NCI-H1436 treated with DMSO at 0.1 percent for 48 hours (cell line): Measurements from ENCODE around the gene NFE2.
"Not testable (repeated sequence)": the region's sequence is repeated elsewhere in the genome, so short reads cannot be mapped to it uniquely, and the experiment has no call there.

Source experiments
- DNase-seq: peaks from one replicate; lab custom pipeline; 2025; lab: John Stamatoyannopoulos, UW

NFE2 gene

GRCh38 chr12:54300732-54301427 lies at the start of gene NFE2:
Gene NFE2, minus strand, starts transcription at chr12:54301015. Its CDS starts 5,767 bp downstream, at chr12:54295248.
- peak; percentile 18 for DNase-seq

DNA sequence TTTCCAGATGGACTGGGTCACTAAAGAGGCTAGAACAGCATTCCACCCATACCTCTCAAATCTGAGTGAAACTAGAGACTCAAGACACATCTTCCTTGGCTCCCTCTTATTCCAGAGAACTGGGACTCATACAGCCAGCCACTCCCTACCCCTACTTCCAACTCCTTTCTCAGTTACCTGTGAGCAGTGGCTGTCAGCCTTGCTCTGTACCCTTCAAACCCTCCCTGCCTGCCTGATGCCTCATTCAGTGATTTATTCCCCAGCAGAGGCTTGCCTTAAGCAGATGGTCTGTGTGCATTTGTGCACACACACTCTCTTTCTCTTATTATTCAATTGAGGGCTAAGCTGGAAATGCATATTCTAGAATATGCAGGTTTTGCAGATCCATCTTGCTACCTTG lies 48.9 kb upstream of the NFE2 start:
- DNase-seq, result no peak

- DNase-seq, result no peak
These were observed 48.2 kb upstream of the NFE2 start for GRCh38 chr12:54349036-54349435.

- no peak for DNase-seq
These were observed 40.8 kb upstream of the NFE2 start for GRCh38 chr12:54341378-54342300.

GRCh38 chr12:54340846-54341245 lies 40.0 kb upstream of the NFE2 start:
- DNase-seq, result no peak

DNA sequence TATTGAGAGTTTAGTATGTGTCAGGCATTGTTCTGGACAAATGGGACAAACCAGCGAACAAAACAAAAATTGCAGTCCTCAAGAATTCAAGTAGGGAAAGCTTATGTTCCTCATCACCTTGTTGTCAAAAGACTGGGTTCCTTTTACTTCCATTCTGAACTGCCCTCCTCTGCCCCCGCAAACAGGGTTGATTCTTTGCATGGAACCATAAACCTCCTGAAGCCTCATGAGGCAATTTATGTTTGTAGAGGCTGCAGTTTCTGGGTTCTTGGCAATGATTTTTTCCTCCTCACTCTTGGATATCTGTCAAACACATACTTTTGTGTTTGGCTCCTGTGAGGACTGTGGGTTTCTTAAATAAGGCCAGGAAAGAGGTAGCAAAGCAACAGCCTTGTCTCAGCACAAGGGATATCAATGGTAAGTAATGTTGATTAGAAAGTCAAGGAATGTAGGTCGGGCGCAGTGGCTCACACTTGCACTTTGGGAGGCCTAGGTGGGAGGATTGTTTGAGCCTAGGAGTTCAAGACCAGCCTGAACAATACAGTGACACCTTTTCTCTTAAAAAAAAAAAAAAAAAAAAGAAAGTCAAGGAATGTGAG lies 38.0 kb upstream of the NFE2 start:
- DNase-seq, result no peak

- no peak for DNase-seq
These were observed 37.2 kb upstream of the NFE2 start for GRCh38 chr12:54337854-54338650.

GRCh38 chr12:54337280-54337842 lies 36.5 kb upstream of the NFE2 start:
- DNase-seq, result no peak

GRCh38 chr12:54333420-54334034 lies 32.7 kb upstream of the NFE2 start:
- DNase-seq, result no peak

DNA sequence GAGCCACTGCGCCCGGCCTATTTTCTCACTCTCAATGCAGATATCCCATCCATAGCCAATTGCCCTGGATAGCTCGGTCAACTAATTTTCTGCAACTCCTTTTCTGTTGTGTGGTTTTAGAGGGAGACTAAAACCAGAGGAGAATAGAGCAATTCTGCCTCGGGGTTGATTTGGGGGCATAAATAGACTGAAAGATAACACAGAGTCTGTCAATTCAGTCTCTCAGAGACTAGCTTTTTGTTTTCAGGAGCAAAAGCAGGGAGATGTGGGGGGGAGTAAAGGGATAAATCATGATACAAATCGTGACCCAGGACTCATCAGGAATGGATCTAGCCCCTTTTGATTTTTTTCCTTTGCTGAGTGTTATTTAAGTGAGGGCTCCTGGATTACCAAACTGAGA lies 30.6 kb upstream of the NFE2 start:
- DNase-seq, result no peak

DNA sequence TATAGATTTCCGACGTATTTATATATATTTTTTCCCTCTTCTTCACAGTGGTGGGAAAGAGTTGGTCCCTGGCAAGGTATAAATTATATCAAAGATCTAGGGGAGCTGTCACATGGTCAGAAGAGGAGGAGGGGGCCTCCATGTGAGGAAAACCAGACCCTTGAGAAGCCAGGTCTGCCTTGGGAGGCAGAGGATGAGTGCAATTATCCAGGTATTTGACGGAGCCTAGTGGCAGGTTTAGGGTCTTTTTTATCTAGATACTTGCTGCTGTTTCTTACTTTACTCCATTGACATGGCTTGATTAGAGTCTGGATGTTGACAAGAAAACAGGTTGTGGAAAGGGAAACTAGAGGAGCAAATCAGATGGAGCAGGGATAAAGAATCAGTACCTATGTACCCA lies 29.6 kb upstream of the NFE2 start:
- DNase-seq, result no peak

DNA sequence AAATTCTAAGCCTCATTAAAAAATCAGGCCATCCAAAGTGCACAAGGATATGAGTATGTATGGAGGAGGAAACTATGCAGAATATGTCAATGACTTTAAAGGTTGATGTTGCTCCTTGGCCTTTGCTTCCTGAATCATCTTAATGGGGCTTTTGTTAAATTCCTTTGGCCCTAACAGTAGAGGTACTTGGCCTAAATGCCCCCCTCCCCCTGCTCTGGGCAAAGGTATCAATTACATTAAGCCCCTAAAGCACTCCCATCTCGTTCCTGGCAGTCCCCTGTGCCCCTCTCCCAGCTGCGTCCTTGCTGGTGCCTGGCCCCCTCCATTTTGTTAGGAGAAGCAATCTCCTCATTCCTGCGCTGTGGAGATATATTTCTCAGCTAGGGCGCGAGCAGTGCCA lies 28.9 kb upstream of the NFE2 start:
- DNase-seq, result no peak

DNA sequence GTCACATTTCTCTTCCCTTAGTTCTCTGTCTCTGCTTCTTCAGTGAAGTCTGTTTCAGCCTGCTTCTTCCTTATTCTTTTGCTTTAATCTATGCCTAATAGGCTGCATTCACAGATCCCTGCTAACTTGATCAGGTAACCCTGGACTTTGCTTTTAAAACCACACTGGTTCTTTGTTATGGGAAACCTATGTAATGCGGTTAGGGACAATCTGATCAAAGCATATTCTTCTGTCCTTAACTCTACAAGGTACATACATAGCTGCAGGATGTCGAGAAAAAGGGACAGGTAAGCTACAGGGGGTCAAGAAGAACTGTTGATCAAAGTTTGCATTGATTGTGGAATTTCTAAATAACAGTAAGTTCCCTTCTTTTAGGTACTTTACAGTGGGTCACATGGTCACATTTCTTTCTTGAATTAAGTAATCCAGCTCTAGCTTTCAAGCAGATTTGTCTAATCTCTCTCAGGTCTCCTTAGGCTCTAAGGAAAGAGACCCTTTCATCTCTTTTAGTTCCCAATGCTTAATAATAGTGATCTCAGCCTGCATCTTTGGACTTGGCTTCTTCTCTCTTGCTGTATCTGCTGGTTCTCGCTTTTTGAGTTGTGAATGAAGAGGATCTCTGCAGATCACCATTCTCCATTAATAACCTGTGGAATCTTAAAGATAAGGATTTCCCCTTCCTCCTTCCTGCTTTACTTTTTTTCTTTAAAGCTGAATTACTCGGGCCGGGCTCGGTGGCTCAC lies 28.0 kb upstream of the NFE2 start:
- DNase-seq, result no peak

DNA sequence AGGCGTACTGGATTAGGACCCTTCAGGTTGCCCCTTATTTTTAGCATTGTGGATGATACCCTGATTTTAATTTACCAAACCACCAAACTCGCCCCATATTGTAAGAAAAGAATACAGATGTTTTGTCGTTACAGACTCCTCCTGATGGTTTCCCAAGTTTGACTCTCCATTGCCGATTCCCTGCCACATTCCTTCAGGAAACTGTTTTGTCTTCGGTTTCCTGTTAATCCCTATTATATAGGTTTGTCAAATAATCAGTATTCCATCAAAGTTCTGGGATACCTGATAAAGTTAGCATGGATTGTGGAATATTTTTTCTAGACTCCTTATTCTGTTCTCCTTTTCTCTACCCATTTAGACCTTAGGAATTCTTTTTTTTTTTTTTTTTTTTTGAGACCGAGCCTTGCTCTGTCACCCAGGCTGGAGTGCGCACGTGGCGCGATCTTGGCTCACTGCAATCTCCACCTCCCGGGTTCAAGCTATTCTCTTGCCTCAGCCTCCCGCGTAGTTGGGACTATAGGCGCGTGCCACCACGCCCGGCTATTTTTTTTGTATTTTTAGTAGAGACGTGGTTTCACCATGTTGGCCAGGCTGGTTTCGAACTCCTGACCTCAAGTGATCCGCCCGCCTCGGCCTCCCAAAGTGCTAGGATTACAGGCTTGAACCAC lies 24.8 kb upstream of the NFE2 start:
- not testable (repeated sequence) for DNase-seq

DNA sequence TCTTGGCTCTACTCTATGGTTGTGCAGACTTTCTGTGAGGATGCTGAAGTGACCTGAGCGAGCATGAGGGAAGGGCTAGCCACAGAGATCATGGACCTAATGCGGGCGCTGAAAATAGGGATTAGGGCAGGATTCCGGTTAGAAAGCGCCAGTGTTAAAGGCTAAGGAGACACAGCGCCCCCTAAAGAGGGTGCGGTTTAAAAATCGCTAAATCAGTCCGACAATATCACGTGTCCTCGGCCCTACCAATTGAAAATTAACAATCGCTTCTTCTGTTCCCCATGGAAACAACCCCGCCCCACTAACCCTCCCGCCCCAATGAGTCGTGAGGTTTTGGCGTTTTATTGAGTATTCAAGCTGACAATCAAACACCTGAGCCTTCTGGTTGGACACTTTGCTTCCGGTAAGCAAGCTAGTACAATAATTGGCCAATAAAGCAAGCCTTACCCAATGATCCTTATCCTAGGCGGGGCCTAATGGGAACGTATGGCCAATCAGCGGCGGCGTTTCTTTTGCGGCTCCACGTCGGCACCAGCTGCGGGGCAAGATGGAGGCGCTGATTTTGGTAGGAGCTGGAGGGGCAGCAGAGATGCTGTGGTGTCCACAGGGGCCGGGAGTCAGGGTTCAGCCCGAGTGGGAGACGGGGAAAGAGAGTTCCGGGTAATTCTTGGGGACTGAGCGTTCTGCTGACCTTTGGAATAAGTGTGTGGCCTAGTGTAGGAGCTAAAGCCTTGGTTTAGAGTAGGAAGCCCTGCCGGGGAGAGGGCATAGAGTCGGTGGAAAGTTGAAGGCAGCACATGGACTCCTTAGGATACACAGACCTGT lies 24.0 kb upstream of the NFE2 start, which contains the start of gene COPZ1:
Gene COPZ1 (plus strand): TSS at position 515 of the 825 bp plus-strand sequence. CDS start 33 bp downstream, at position 548.
- DNase-seq, result peak; percentile 99

DNA sequence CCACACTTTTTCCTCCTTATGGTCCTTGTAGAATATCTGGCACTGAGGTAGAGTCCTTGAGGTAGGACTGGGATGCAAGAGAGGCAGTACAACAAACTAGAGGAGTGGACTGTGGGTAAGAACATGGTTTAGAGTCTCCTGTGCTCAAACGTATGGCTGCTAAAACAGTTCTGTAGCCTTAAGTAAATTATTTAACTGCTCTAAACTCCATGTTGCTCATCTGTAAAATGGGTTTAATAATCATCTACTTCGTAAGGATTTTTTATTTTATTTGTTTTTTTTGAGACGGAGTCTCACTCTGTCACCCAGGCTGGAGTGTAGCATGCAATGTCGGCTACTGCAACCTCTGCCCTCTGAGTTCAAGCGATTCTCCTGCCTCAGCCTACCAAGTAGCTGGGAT lies 20.5 kb upstream of the NFE2 start:
- no peak for DNase-seq

DNA sequence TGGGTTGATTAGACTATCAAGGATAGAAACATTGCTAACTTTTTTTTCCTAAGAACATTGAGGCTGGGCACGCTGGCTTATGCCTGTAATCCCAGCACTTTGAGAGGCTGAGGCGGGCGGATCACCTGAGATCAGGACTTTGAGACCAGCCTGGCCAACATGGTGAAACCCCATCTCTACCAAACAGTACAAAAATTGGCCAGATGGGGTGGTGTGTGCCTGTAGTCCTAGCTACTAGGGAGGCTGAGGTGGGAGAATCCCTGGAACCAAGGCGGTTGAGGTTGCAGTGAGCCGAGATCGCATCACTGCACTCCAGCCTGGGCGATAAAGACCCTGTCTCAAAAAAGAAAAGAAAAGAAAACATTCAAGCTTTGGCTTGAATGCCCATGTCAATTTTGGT lies 11.5 kb upstream of the NFE2 start:
- not testable (repeated sequence) for DNase-seq

DNA sequence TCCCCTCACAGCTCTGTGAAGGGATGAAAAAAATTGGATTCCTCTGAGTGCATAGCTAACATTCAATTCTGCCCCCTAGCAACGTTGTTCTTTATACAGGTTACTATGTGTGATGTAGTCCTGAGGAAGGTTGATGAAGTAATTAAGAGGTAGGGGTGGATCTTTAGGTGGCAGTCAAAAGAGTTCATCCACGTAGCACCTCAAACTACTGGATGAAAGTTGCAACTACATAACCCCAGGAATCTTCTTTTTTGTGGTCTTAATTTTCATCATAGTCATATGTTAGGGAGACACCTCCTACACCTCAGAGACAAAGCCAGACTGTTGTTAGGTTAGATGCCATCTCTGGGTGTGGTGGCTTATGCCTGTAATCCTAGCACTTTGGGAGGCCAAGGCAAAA lies 10.2 kb upstream of the NFE2 start:
- DNase-seq, result no peak
